H9 (cell line): ENCODE results near the gene MYOM1. TPM values are rescaled to one million over a fixed set of nuclear protein-coding genes. Genes with fewer than 3 reads are reported as not detected.

Experiments used
- DNase-seq: peaks from one replicate; pipeline ENCODE4 v3.0.0-alpha.2; 2017
- H2AFZ ChIP-seq: one replicate; pipeline ENCODE4 v1.6.1; 2013; ENCODE audit warnings: mild to moderate bottlenecking, low read length, control low read depth, moderate library complexity
- H2AK5ac ChIP-seq: 2 replicates; pipeline ENCODE4 v1.6.1; 2013; ENCODE audit warnings: low read length, control low read depth, mixed read lengths; ENCODE audit not compliant: insufficient read length
- H2BK120ac ChIP-seq: one replicate; pipeline ENCODE4 v1.6.1; 2013; ENCODE audit warnings: low read depth, mild to moderate bottlenecking, low read length, control low read depth, inconsistent platforms; ENCODE audit not compliant: poor library complexity, severe bottlenecking
- H2BK12ac ChIP-seq: 2 replicates; pipeline ENCODE4 v1.6.1; 2013; ENCODE audit warnings: low read length, control low read depth, mixed read lengths, low read depth; ENCODE audit not compliant: insufficient read length
- H2BK15ac ChIP-seq: 2 replicates; pipeline ENCODE4 v1.6.1; 2013; ENCODE audit warnings: low read depth, low read length, control low read depth
- H2BK20ac ChIP-seq: one replicate; pipeline ENCODE4 v1.6.1; 2013; ENCODE audit warnings: low read depth, mild to moderate bottlenecking, low read length, control low read depth, inconsistent platforms; ENCODE audit not compliant: poor library complexity, severe bottlenecking
- H2BK5ac ChIP-seq: 2 replicates; pipeline ENCODE4 v1.6.1; 2013; ENCODE audit warnings: low read length, control low read depth, mixed read lengths; ENCODE audit not compliant: insufficient read length
- H3K14ac ChIP-seq: 2 replicates; pipeline ENCODE4 v1.6.1; 2013; ENCODE audit warnings: low read length, control low read depth; ENCODE audit not compliant: insufficient read depth
- H3K18ac ChIP-seq: 2 replicates; pipeline ENCODE4 v1.6.1; 2013; ENCODE audit warnings: low read depth, mild to moderate bottlenecking, mixed read lengths, low read length, control low read depth; ENCODE audit not compliant: insufficient read length
- H3K23ac ChIP-seq: 2 replicates; pipeline ENCODE4 v1.6.1; 2013; ENCODE audit warnings: low read length, control low read depth, mixed read lengths, low read depth; ENCODE audit not compliant: insufficient read length
- H3K23me2 ChIP-seq: 2 replicates; pipeline ENCODE4 v1.6.1; 2013; ENCODE audit warnings: low read depth, mild to moderate bottlenecking, mixed read lengths, low read length, control low read depth; ENCODE audit not compliant: insufficient read length, poor library complexity, severe bottlenecking
- H3K27ac ChIP-seq: 2 replicates; pipeline ENCODE4 v1.5.1; 2013; ENCODE audit warnings: low read length, control low read depth, mixed read lengths, low read depth; ENCODE audit not compliant: insufficient read length
- H3K27me3 ChIP-seq: 2 replicates; pipeline ENCODE4 v1.6.1; 2013; ENCODE audit warnings: low read length, control low read depth, inconsistent platforms; ENCODE audit not compliant: insufficient read depth
- H3K4ac ChIP-seq: 2 replicates; pipeline ENCODE4 v1.6.1; 2013; ENCODE audit warnings: low read depth, mild to moderate bottlenecking, control low read depth, inconsistent platforms, low read length, moderate library complexity
- H3K4me1 ChIP-seq: 2 replicates; pipeline ENCODE4 v1.6.1; 2013; ENCODE audit warnings: low read length, control low read depth, inconsistent platforms; ENCODE audit not compliant: insufficient read depth
- H3K4me2 ChIP-seq: 2 replicates; pipeline ENCODE4 v1.6.1; 2013; ENCODE audit warnings: low read length, control low read depth, mixed read lengths; ENCODE audit not compliant: insufficient read length, insufficient read depth
- H3K56ac ChIP-seq: 2 replicates; pipeline ENCODE4 v1.6.1; 2013; ENCODE audit warnings: low read depth, mild to moderate bottlenecking, mixed read lengths, low read length, control low read depth; ENCODE audit not compliant: insufficient read length
- H3K79me1 ChIP-seq: 2 replicates; pipeline ENCODE4 v1.6.1; 2013; ENCODE audit warnings: low read depth, mild to moderate bottlenecking, moderate library complexity, low read length, control low read depth, inconsistent platforms; ENCODE audit not compliant: insufficient read depth, poor library complexity, severe bottlenecking
- H3K79me2 ChIP-seq: 2 replicates; pipeline ENCODE4 v1.6.1; 2013; ENCODE audit warnings: low read length, control low read depth, inconsistent platforms; ENCODE audit not compliant: insufficient read depth
- H3K9ac ChIP-seq: 2 replicates; pipeline ENCODE4 v1.6.1; 2013; ENCODE audit warnings: low read length, control low read depth, mixed read lengths; ENCODE audit not compliant: insufficient read length; ENCODE audit errors: extremely low read depth
- H3K9me3 ChIP-seq: one replicate; pipeline ENCODE4 v1.6.1; 2013; ENCODE audit warnings: low read depth, low read length, inconsistent platforms; ENCODE audit not compliant: control insufficient read depth
- H3T11ph ChIP-seq: one replicate; pipeline ENCODE4 v1.6.1; 2013; ENCODE audit warnings: mild to moderate bottlenecking, low read length, control low read depth, inconsistent platforms
- H4K20me1 ChIP-seq: one replicate; pipeline ENCODE4 v1.6.1; 2013; ENCODE audit not compliant: control insufficient read depth, insufficient read length, insufficient read depth
- H4K5ac ChIP-seq: 2 replicates; pipeline ENCODE4 v1.6.1; 2013; ENCODE audit warnings: low read depth, mild to moderate bottlenecking, mixed read lengths, low read length, control low read depth; ENCODE audit not compliant: insufficient read length
- H4K8ac ChIP-seq: replicated peaks from 2 replicates; pipeline ENCODE4 v1.6.1; 2013; ENCODE audit warnings: low read length, control low read depth, mixed read lengths, low read depth; ENCODE audit not compliant: insufficient read length
- H4K91ac ChIP-seq: 2 replicates; pipeline ENCODE4 v1.6.1; 2013; ENCODE audit warnings: low read depth, mild to moderate bottlenecking, moderate library complexity, mixed read lengths, low read length, control low read depth; ENCODE audit not compliant: insufficient read length
- H3K27ac Mint-ChIP-seq, 3 experiments: 2 replicates in 2 of 3; 3 replicates in 1 of 3; pipeline ENCODE4 v1.8.0; 2020 to 2021; ENCODE audit warnings: mixed read lengths in 3 of 3, mild to moderate bottlenecking in 1 of 3, moderate library complexity in 1 of 3
- H3K27me3 Mint-ChIP-seq: 2 replicates; pipeline ENCODE4 v1.8.0; 2021; ENCODE audit warnings: low read depth, mild to moderate bottlenecking, moderate library complexity, mixed read lengths
- H3K36me3 Mint-ChIP-seq, 3 experiments: 2 replicates in 2 of 3; 3 replicates in 1 of 3; pipeline ENCODE4 v1.8.0; 2020 to 2021; ENCODE audit warnings: low read depth in 3 of 3, mixed read lengths in 3 of 3; ENCODE audit not compliant: insufficient read depth in 1 of 3
- H3K4me1 Mint-ChIP-seq, 2 experiments: 2 replicates each; pipeline ENCODE4 v1.8.0; 2020; ENCODE audit warnings: mixed read lengths in 2 of 2
- H3K4me3 Mint-ChIP-seq, 2 experiments: 2 replicates in 1 of 2; 3 replicates in 1 of 2; pipeline ENCODE4 v1.8.0; 2020 to 2021; ENCODE audit warnings: mild to moderate bottlenecking in 2 of 2, mixed read lengths in 2 of 2, moderate library complexity in 1 of 2
- H3K9me3 Mint-ChIP-seq, 2 experiments: 2 replicates in 1 of 2; 3 replicates in 1 of 2; pipeline ENCODE4 v1.8.0; 2020; ENCODE audit warnings: mild to moderate bottlenecking in 2 of 2, mixed read lengths in 2 of 2, moderate library complexity in 1 of 2
- WGBS: extraction: QIAGEN DNeasy Blood & Tissue Kit; methylation state at CpG from one replicate; pipeline ENCODE4 v1.1.7; 2013; ENCODE audit warnings: missing lambda C conversion rate, low lambda C conversion rate, mixed read lengths; ENCODE audit not compliant: insufficient read length; ENCODE audit errors: extremely low coverage; 5-methylcytosine and 5-hydroxymethylcytosine counted together
- total RNA-seq: library from RNA; stranded (reverse); gene quantifications from 2 replicates; pipeline ENCODE4 v1.2.1, GENCODE V29; 2021
- TF ChIP-seq, protein P1 (sequence below): fragments of 200-600 bp; sonication (generic); conservative IDR thresholded peaks from 3 replicates; pipeline ENCODE4 v1.8.0; 2021; ENCODE audit warnings: antibody characterized with exemption, mild to moderate bottlenecking

MYOM1 gene
- total RNA-seq, 1 experiment from 2014 or later, result 0.17 TPM

GRCh38 chr18:3233433-3234168 is 13.8 kb upstream of the MYOM1 start:
- Histone ChIP-seq H2AK5ac (no peak overlapping the region), H3K9ac (no peak overlapping the region), H3K14ac (no peak overlapping the region), H3T11ph (no peak overlapping the region), H2BK20ac (no peak overlapping the region), H3K4me1 (peaks cover 2% of the 10 kb centered on the region; the same call in 1 of the 2 replicates), H3K9me3 (no peaks in the 10 kb centered on the region), H2BK5ac (no peak overlapping the region), H3K56ac (no peak overlapping the region), H2BK15ac (no peak overlapping the region), H4K8ac (no peak overlapping the region), H3K79me2 (no peaks in the 10 kb centered on the region; the same call in 1 of the 2 replicates), H3K4me2 (no peak overlapping the region), H3K23me2 (no peaks in the 10 kb centered on the region), H3K27me3 (no peaks in the 10 kb centered on the region), H3K23ac (no peak overlapping the region), H2BK120ac (no peak overlapping the region), H2BK12ac (no peak overlapping the region), H3K4ac (no peak overlapping the region), H2AFZ (no peak overlapping the region), H4K20me1 (no peaks in the 10 kb centered on the region), H3K27ac (no peak overlapping the region), H3K18ac (no peak overlapping the region), H4K91ac (no peak overlapping the region), H3K79me1 (no peaks in the 10 kb centered on the region), H4K5ac (no peak overlapping the region)
- peaks cover 7 to 10% of the 10 kb centered on the region in 2 experiments for H3K4me1 Mint-ChIP-seq
- no CpG with 5 or more reads among the region's 4 CpGs for whole genome bisulfite sequencing
- H3K4me3 Mint-ChIP-seq, result no peak overlapping the region
- peaks cover 4 to 9% of the 10 kb centered on the region in 2 experiments; a peak in 4 of 5 replicates for H3K9me3 Mint-ChIP-seq
- no peaks in the 10 kb centered on the region for H3K27me3 Mint-ChIP-seq
- H3K27ac Mint-ChIP-seq, result no peak overlapping the region
- no peak for DNase-seq
- TF ChIP-seq, protein P1, sequence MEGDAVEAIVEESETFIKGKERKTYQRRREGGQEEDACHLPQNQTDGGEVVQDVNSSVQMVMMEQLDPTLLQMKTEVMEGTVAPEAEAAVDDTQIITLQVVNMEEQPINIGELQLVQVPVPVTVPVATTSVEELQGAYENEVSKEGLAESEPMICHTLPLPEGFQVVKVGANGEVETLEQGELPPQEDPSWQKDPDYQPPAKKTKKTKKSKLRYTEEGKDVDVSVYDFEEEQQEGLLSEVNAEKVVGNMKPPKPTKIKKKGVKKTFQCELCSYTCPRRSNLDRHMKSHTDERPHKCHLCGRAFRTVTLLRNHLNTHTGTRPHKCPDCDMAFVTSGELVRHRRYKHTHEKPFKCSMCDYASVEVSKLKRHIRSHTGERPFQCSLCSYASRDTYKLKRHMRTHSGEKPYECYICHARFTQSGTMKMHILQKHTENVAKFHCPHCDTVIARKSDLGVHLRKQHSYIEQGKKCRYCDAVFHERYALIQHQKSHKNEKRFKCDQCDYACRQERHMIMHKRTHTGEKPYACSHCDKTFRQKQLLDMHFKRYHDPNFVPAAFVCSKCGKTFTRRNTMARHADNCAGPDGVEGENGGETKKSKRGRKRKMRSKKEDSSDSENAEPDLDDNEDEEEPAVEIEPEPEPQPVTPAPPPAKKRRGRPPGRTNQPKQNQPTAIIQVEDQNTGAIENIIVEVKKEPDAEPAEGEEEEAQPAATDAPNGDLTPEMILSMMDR, result no peak
- peaks cover 3% of the 10 kb centered on the region in 3 experiments; a peak in 6 of 7 replicates for H3K36me3 Mint-ChIP-seq
